Stimulated activated memory B cell treated with anti-CD40 and anti-IgM and Interleukin-4, amounts not matched to agents 10 μg/mL and 1 μg/mL and 100 μg/mL, for 72 hours (primary cell): ENCODE results near the gene IL19.
"Not testable (repeated sequence)": the region's sequence is repeated elsewhere in the genome, so short reads cannot be mapped to it uniquely, and the experiment has no call there.

Experiments
- ATAC-seq: fragments of 150-1000 bp; cut with Tn5 transposase; 2 replicates; pipeline ENCODE4 v1.10.0; 2021
- H3K27ac Mint-ChIP-seq: one replicate; pipeline ENCODE4 v1.8.0; 2022; ENCODE audit warnings: mild to moderate bottlenecking, mixed read lengths
- H3K27me3 Mint-ChIP-seq: one replicate; pipeline ENCODE4 v1.8.0; 2022; ENCODE audit warnings: mixed read lengths
- H3K36me3 Mint-ChIP-seq: one replicate; pipeline ENCODE4 v1.8.0; 2022; ENCODE audit warnings: mixed read lengths
- H3K4me1 Mint-ChIP-seq: one replicate; pipeline ENCODE4 v1.8.0; 2022; ENCODE audit warnings: mixed read lengths
- H3K4me3 Mint-ChIP-seq: one replicate; pipeline ENCODE4 v1.8.0; 2022; ENCODE audit warnings: mild to moderate bottlenecking, moderate library complexity, mixed read lengths
- H3K9me3 Mint-ChIP-seq: one replicate; pipeline ENCODE4 v1.8.0; 2022; ENCODE audit warnings: mixed read lengths

Gene IL19

GRCh38 chr1:206836111-206836510 lies 65.5 kb downstream of the IL19 start:
- Mint-ChIP-seq H3K27ac (no peak overlapping the region), H3K4me3 (no peak overlapping the region), H3K4me1 (peaks cover 35% of the 10 kb centered on the region), H3K27me3 (no peaks in the 10 kb centered on the region), H3K9me3 (no peaks in the 10 kb centered on the region), H3K36me3 (no peaks in the 10 kb centered on the region)
- no peak for ATAC-seq

- H3K27me3 Mint-ChIP-seq: no peaks in the 10 kb centered on the region
- H3K27ac Mint-ChIP-seq: no peak overlapping the region
- no peak for ATAC-seq
- H3K4me1 Mint-ChIP-seq: peaks cover 11% of the 10 kb centered on the region
- no peaks in the 10 kb centered on the region for H3K36me3 Mint-ChIP-seq
- H3K4me3 Mint-ChIP-seq: no peak overlapping the region
- no peaks in the 10 kb centered on the region for H3K9me3 Mint-ChIP-seq
These were observed 68.5 kb downstream of the IL19 start for GRCh38 chr1:206839006-206839560.

- H3K9me3 Mint-ChIP-seq: no peaks in the 10 kb centered on the region
- H3K4me3 Mint-ChIP-seq: no peak overlapping the region
- peaks cover 3% of the 10 kb centered on the region for H3K4me1 Mint-ChIP-seq
- H3K27ac Mint-ChIP-seq: no peak overlapping the region
- ATAC-seq: no peak
- H3K36me3 Mint-ChIP-seq: no peaks in the 10 kb centered on the region
- H3K27me3 Mint-ChIP-seq: no peaks in the 10 kb centered on the region
These were observed 69.3 kb downstream of the IL19 start for GRCh38 chr1:206839857-206840256.

- H3K9me3 Mint-ChIP-seq: no peaks in the 10 kb centered on the region
- H3K27ac Mint-ChIP-seq: no peak overlapping the region
- ATAC-seq: no peak
- H3K27me3 Mint-ChIP-seq: peaks cover under 1% of the 10 kb centered on the region
- H3K4me3 Mint-ChIP-seq: no peak overlapping the region
- no peaks in the 10 kb centered on the region for H3K4me1 Mint-ChIP-seq
- no peaks in the 10 kb centered on the region for H3K36me3 Mint-ChIP-seq
These were observed 71.2 kb downstream of the IL19 start for GRCh38 chr1:206841609-206842323.

DNA sequence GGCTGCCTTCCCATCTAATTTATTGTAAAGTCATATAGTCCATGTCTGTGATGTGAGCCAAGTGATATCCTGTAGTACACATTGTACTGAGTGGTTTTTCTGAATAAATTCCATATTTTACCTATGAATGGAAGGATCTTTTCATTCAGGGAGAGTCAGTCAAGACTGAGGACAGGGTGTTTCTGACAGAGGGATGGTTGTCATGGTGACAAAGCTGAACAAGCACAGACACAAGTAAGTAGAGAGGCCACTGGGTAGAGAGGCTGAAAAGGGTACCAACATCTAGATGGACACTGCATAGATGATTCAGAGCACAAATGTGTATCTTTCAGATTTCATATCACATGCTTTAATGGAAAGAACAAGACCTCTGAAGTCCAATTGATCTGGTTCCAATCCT lies 72.3 kb downstream of the IL19 start:
- H3K9me3 Mint-ChIP-seq: no peaks in the 10 kb centered on the region
- peaks cover 10% of the 10 kb centered on the region for H3K27me3 Mint-ChIP-seq
- no peaks in the 10 kb centered on the region for H3K36me3 Mint-ChIP-seq
- no peak overlapping the region for H3K27ac Mint-ChIP-seq
- H3K4me3 Mint-ChIP-seq: no peak overlapping the region
- no peaks in the 10 kb centered on the region for H3K4me1 Mint-ChIP-seq
- no peak for ATAC-seq

- H3K27ac Mint-ChIP-seq: no peak overlapping the region
- H3K4me1 Mint-ChIP-seq: no peaks in the 10 kb centered on the region
- no peak for ATAC-seq
- H3K4me3 Mint-ChIP-seq: no peak overlapping the region
- peaks cover 17% of the 10 kb centered on the region for H3K27me3 Mint-ChIP-seq
- no peaks in the 10 kb centered on the region for H3K36me3 Mint-ChIP-seq
- H3K9me3 Mint-ChIP-seq: no peaks in the 10 kb centered on the region
These were observed 73.1 kb downstream of the IL19 start for GRCh38 chr1:206843626-206844025.

GRCh38 chr1:206846487-206846886 lies 75.9 kb downstream of the IL19 start:
- Mint-ChIP-seq H3K4me1 (no peaks in the 10 kb centered on the region), H3K9me3 (no peaks in the 10 kb centered on the region), H3K36me3 (no peaks in the 10 kb centered on the region), H3K4me3 (no peak overlapping the region), H3K27ac (no peak overlapping the region), H3K27me3 (peaks cover 33% of the 10 kb centered on the region)
- no peak for ATAC-seq

- Mint-ChIP-seq H3K4me3 (no peak overlapping the region), H3K9me3 (no peaks in the 10 kb centered on the region), H3K36me3 (no peaks in the 10 kb centered on the region), H3K27me3 (peaks cover 33% of the 10 kb centered on the region), H3K4me1 (no peaks in the 10 kb centered on the region), H3K27ac (no peak overlapping the region)
- no peak for ATAC-seq
These were observed 76.8 kb downstream of the IL19 start for GRCh38 chr1:206847337-206847834.

- Mint-ChIP-seq H3K27me3 (peaks cover 33% of the 10 kb centered on the region), H3K27ac (no peak overlapping the region), H3K4me1 (no peaks in the 10 kb centered on the region), H3K9me3 (no peaks in the 10 kb centered on the region), H3K4me3 (no peak overlapping the region), H3K36me3 (no peaks in the 10 kb centered on the region)
- ATAC-seq: no peak
These were observed 77.4 kb downstream of the IL19 start for GRCh38 chr1:206847946-206848345.

DNA sequence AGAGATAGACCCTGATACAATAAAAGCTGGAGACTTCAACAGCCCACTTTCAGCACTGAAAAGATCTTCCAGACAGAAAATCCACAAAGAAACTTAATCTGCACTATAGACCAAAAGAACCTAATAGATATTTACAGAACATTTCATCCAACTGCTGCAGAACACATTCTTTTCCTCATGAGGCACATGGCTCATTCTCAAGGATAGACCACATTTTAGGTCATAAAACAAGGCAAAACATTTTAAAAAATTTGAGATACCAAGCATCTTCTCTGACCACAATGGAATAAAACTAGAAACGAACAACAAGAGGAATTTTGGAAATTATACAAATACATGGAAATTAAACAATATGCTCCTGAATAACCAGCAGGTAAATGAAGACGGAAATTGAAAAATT lies 79.8 kb downstream of the IL19 start:
- H3K4me1 Mint-ChIP-seq: no peaks in the 10 kb centered on the region
- no peak for ATAC-seq
- no peak overlapping the region for H3K4me3 Mint-ChIP-seq
- H3K36me3 Mint-ChIP-seq: no peaks in the 10 kb centered on the region
- H3K9me3 Mint-ChIP-seq: no peaks in the 10 kb centered on the region
- no peak overlapping the region for H3K27ac Mint-ChIP-seq
- peaks cover 33% of the 10 kb centered on the region for H3K27me3 Mint-ChIP-seq

DNA sequence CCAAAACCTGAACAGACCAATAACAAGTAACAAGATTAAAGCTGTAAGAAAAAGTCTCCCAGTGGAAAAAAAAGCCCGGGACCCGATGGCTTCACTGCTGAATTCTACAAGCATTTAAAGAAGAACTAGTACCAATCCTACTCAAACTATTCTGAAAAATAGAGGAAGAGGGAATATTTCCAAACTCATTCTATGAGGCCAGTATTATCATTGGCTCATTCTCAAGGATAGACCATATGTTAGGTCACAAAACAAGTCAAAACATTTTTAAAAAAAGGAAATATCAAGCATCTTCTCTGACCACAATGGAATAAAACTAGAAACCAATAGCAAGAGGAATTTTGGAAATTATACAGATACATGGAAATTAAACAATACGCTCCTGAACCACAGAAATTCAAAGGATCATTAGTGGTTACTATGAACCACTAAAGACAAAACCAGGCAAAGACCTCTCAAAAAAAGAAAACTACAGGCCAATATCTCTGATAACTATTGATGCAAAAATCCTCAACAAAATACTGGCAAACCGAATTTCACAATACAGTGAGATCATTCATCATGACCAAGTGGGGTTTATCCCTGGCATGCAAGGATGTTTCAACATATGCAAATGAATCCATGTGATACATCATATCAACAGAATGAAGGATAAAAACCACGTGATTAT lies 80.9 kb downstream of the IL19 start:
- H3K27ac Mint-ChIP-seq: no peak overlapping the region
- no peaks in the 10 kb centered on the region for H3K36me3 Mint-ChIP-seq
- no peaks in the 10 kb centered on the region for H3K9me3 Mint-ChIP-seq
- no peaks in the 10 kb centered on the region for H3K4me1 Mint-ChIP-seq
- H3K27me3 Mint-ChIP-seq: peaks cover 33% of the 10 kb centered on the region
- H3K4me3 Mint-ChIP-seq: no peak overlapping the region
- ATAC-seq: no peak

DNA sequence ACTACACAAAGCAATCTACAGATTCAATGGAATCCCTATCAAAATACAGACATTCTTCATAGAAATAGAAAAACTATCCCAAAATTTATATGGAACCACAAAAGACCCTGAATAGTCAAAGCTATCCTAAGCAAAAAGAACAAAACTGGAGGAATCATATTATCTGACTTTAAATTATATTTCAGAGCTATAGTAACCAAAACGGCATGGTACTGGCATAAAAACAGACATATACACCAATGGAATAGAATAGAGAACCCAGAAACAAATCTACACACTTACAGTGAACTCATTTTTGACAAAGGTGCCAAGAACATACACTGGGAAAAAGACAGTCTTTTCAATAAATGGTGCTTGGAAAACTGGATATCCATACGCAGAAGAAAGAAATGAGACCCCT lies 82.1 kb downstream of the IL19 start:
- H3K4me3 Mint-ChIP-seq, ATAC-seq, H3K36me3 Mint-ChIP-seq, H3K4me1 Mint-ChIP-seq, H3K9me3 Mint-ChIP-seq, H3K27ac Mint-ChIP-seq: not testable (repeated sequence)
- H3K27me3 Mint-ChIP-seq: peaks cover 25% of the 10 kb centered on the region

- H3K27ac Mint-ChIP-seq, H3K36me3 Mint-ChIP-seq, ATAC-seq, H3K4me1 Mint-ChIP-seq, H3K4me3 Mint-ChIP-seq, H3K9me3 Mint-ChIP-seq: not testable (repeated sequence)
- peaks cover 15% of the 10 kb centered on the region for H3K27me3 Mint-ChIP-seq
These were observed 83.1 kb downstream of the IL19 start for GRCh38 chr1:206853696-206854095.

- no peak overlapping the region for H3K4me3 Mint-ChIP-seq
- H3K27me3 Mint-ChIP-seq: peaks cover 6% of the 10 kb centered on the region
- no peak for ATAC-seq
- H3K36me3 Mint-ChIP-seq: no peaks in the 10 kb centered on the region
- no peaks in the 10 kb centered on the region for H3K9me3 Mint-ChIP-seq
- H3K27ac Mint-ChIP-seq: no peak overlapping the region
- no peaks in the 10 kb centered on the region for H3K4me1 Mint-ChIP-seq
These were observed 84.0 kb downstream of the IL19 start for GRCh38 chr1:206854401-206855129.

GRCh38 chr1:206855859-206856258 lies 85.3 kb downstream of the IL19 start:
- H3K27ac Mint-ChIP-seq: no peak overlapping the region
- no peak overlapping the region for H3K4me3 Mint-ChIP-seq
- ATAC-seq: no peak
- peaks cover 11% of the 10 kb centered on the region for H3K27me3 Mint-ChIP-seq
- no peaks in the 10 kb centered on the region for H3K4me1 Mint-ChIP-seq
- H3K36me3 Mint-ChIP-seq: no peaks in the 10 kb centered on the region
- H3K9me3 Mint-ChIP-seq: no peaks in the 10 kb centered on the region
